BJ (cell line): ENCODE results near the gene HDAC9. TPM values are rescaled to one million over a fixed set of nuclear protein-coding genes. Genes with fewer than 3 reads are reported as not detected.

Experiments used
- CTCF ChIA-PET: fragments of 350-600 bp; formaldehyde crosslinking; extraction: SDS; loops from one replicate; lab custom pipeline; 2021; ENCODE audit warnings: antibody characterized with exemption, inconsistent platforms; lab: Yijun Ruan, JAX
- POLR2A ChIA-PET: fragments of 300-600 bp; sonication (Branson Sonifier 250); formaldehyde crosslinking; extraction: SDS; loops from one replicate; lab custom pipeline; 2021; ENCODE audit warnings: antibody characterized with exemption; lab: Charles Lee
- DNase-seq: peaks from one replicate; pipeline ENCODE4 v3.0.0-alpha.2; 2011; ENCODE audit warnings: low read depth
- H3K27me3 ChIP-seq: 2 replicates; pipeline ENCODE4 v1.6.0; 2011; ENCODE audit warnings: low read length; ENCODE audit not compliant: control insufficient read depth, insufficient read depth
- H3K36me3 ChIP-seq: 2 replicates; pipeline ENCODE4 v1.5.1; 2011; ENCODE audit warnings: low read length; ENCODE audit not compliant: control insufficient read depth, insufficient read depth
- H3K4me3 ChIP-seq: 2 replicates; pipeline ENCODE4 v1.5.1; 2011; ENCODE audit warnings: low read depth, mild to moderate bottlenecking, control low read depth, low read length
- polyA plus RNA-seq: library from polyadenylated mRNA; depleted of rRNA; stranded (reverse); fragments of >200 nt; gene quantifications from 2 replicates; pipeline ENCODE4 v1.2.3, GENCODE V29; 2011
- TF ChIP-seq, protein P1 (sequence below): IDR thresholded peaks from 2 replicates; pipeline ENCODE4 v1.5.1; 2011; ENCODE audit warnings: low read depth, mild to moderate bottlenecking, control low read depth, inconsistent platforms, low read length, moderate library complexity; ENCODE audit not compliant: insufficient read depth

HDAC9 gene
- polyA plus RNA-seq, 1 experiment: 14.7 TPM

DNA sequence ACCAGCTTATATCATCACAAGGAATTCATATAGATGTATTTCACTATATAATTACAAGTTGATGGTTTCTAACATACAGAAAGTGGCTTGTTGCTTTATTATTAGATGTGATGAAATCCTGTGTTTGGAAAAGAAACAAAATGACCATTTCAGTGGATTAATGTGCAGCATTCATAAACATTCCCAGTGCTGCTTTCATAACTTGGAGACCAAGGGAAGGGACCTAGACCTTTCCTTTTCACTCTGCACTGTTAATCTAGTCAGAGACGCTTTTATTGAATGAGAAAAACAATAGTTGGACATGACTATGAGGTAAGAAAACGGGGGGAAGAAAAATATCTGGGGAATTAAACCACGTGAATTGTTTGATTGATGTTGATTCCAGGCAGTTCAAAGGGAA is 160.0 kb downstream of the HDAC9 start:
- DNase-seq: no peak
- Histone ChIP-seq H3K36me3 (no peaks in the 10 kb centered on the region), H3K4me3 (no peak overlapping the region), H3K27me3 (no peaks in the 10 kb centered on the region)
- TF ChIP-seq, protein P1, sequence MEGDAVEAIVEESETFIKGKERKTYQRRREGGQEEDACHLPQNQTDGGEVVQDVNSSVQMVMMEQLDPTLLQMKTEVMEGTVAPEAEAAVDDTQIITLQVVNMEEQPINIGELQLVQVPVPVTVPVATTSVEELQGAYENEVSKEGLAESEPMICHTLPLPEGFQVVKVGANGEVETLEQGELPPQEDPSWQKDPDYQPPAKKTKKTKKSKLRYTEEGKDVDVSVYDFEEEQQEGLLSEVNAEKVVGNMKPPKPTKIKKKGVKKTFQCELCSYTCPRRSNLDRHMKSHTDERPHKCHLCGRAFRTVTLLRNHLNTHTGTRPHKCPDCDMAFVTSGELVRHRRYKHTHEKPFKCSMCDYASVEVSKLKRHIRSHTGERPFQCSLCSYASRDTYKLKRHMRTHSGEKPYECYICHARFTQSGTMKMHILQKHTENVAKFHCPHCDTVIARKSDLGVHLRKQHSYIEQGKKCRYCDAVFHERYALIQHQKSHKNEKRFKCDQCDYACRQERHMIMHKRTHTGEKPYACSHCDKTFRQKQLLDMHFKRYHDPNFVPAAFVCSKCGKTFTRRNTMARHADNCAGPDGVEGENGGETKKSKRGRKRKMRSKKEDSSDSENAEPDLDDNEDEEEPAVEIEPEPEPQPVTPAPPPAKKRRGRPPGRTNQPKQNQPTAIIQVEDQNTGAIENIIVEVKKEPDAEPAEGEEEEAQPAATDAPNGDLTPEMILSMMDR: no peak
- ChIA-PET CTCF (interaction anchor here (1.7 to 3.0 kb wide), 2 partner anchors 11 to 303 kb away, joined by 5 to 14 read pairs; no protein-coding TSS in a partner anchor), POLR2A (no interaction called here)

DNA sequence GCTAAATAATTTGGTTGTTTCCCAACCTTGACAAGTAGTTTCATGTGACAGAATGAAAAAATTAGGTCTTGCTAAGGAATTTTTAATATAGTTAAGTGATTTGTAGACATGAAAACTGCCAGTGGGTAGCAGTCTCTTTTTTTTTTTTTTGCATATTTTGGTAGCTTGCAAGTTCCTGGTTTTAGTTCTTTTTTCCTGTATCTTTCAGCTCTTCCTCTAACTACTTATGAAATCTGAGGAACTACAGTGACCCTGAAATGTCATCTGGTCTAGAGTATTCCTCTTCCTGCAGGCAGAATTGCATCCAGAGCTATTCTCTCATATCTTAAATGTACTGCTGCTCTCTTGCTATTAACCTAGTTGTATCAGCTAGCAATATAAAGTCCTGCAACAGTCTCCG is 160.4 kb downstream of the HDAC9 start:
- DNase-seq: no peak
- ChIA-PET POLR2A (no interaction called here), CTCF (interaction anchor here (0.6 to 3.0 kb wide), 3 partner anchors 10 to 304 kb away, joined by 3 to 14 read pairs (median 5); no protein-coding TSS in a partner anchor)
- no peaks in the 10 kb centered on the region for H3K36me3 ChIP-seq
- TF ChIP-seq, protein P1: no peak
- H3K4me3 ChIP-seq: no peak overlapping the region
- H3K27me3 ChIP-seq: no peaks in the 10 kb centered on the region

DNA sequence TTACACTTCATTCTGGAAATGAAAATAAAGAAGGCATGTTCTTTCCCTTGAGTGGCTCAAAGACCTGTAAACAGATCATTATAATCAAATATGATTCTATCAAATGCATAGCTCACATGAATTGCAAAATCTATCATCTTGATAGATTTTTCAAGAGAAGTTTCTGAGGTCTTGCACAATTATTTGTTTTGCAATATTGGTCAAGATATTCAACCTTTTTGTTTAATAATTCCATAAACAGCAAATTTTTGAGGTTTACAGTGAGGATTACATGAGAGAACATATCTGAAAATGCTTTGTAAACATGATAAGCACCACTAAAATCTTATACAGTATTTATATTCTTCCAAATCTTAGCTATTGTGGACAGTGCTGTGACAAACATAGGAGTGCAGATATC is 160.8 kb downstream of the HDAC9 start:
- Histone ChIP-seq H3K27me3 (no peaks in the 10 kb centered on the region), H3K4me3 (no peak overlapping the region), H3K36me3 (no peaks in the 10 kb centered on the region)
- TF ChIP-seq, protein P1: no peak
- CTCF ChIA-PET: interaction anchor here (0.6 to 3.0 kb wide), 3 partner anchors 10 to 304 kb away, joined by 3 to 14 read pairs (median 5); no protein-coding TSS in a partner anchor
- POLR2A ChIA-PET: no interaction called here
- no peak for DNase-seq

DNA sequence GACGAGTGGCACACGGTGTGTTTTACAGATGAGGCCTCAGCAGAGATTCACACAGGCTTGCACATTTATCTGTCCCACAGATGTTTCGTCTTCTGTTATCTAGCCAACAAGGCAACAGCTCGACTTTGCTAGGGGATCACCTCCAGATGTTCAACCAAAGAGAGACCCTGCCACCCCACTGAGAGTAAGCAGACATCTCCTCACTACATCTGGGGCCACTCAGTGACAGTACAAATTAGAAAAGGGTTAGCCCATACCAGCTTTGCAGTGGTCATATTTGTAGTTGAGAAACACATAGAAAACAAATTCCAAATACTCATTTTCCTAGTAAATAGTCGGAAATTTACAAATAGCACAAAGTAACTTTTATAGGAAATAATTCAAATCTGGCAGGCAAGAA is 164.2 kb downstream of the HDAC9 start:
- no peak for DNase-seq
- CTCF ChIA-PET: interaction anchor here (1.1 to 1.5 kb wide), 3 partner anchors 8 to 307 kb away, joined by 3 read pairs; no protein-coding TSS in a partner anchor

DNA sequence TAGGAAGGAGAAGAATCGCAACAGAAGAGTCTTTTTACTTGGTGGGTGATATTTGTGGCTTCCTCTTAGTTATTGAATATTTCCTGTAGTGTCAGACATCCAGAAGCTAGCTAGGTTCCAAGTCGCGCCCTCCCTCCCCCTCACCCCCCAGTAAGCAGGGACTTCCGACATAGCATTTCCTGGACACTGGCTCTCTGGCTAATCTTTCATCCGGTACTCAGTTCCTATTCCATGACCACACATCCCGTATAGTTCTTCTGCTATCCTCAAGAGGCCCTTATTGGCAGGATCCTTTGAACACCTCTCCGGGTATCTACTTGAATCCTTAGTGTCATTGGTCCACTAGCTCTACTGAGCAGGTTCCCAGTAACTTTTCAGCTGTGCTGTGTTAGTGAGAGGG is 167.8 kb downstream of the HDAC9 start:
- CTCF ChIA-PET: interaction anchor here (0.7 to 1.6 kb wide), 2 partner anchors 73 to 311 kb away, joined by 5 to 6 read pairs; no protein-coding TSS in a partner anchor
- TF ChIP-seq, protein P1: no peak
- Histone ChIP-seq H3K27me3 (no peaks in the 10 kb centered on the region), H3K4me3 (no peak overlapping the region), H3K36me3 (no peaks in the 10 kb centered on the region)
- POLR2A ChIA-PET: no interaction called here
- DNase-seq: no peak

More for the DNA sequence above, 164.2 kb downstream of the HDAC9 start:
- H3K27me3 ChIP-seq: no peaks in the 10 kb centered on the region
- TF ChIP-seq, protein P1: no peak
- POLR2A ChIA-PET: no interaction called here
- no peak overlapping the region for H3K4me3 ChIP-seq
- no peaks in the 10 kb centered on the region for H3K36me3 ChIP-seq
